B cell (primary cell): ENCODE results near the gene UPF1. TPM values are rescaled to one million over a fixed set of nuclear protein-coding genes. Genes with fewer than 3 reads are reported as not detected.
A peak's percentile ranks its signal among the peaks of the same experiment; 100 is the strongest.

Source experiments
- ATAC-seq: fragments of 200-7000 bp; cut with Tn5 transposase; one replicate; pipeline ENCODE4 v1.10.0; 2021; ENCODE audit warnings: low read depth, mild to moderate bottlenecking, moderate number of reproducible peaks, moderate library complexity
- CTCF ChIA-PET: fragments of 350-600 bp; sonication (Branson Sonifier 250); formaldehyde crosslinking; loops from one replicate; lab custom pipeline; 2021; ENCODE audit warnings: antibody characterized with exemption, inconsistent platforms; lab: Charles Lee
- POLR2A ChIA-PET: fragments of 350-600 bp; sonication (Branson Sonifier 250); formaldehyde crosslinking; loops from one replicate; lab custom pipeline; 2021; ENCODE audit warnings: antibody characterized with exemption; lab: Charles Lee
- DNase-seq: peaks from one replicate; pipeline ENCODE4 v3.0.0; 2013
- H2AFZ ChIP-seq: 2 replicates; pipeline ENCODE4 v1.6.1; 2012; ENCODE audit warnings: mild to moderate bottlenecking, low read depth, low read length; ENCODE audit not compliant: insufficient read depth, poor library complexity, severe bottlenecking
- H3K27ac ChIP-seq, 2 donors: 1 replicate in 1 of 2; 2 replicates in 1 of 2; pipeline ENCODE4 v1.5.1; 2012 to 2013; ENCODE audit warnings: low read length in 2 of 2, mild to moderate bottlenecking in 2 of 2, moderate library complexity in 1 of 2
- H3K27me3 ChIP-seq, 4 experiments: fragments of 200-600 bp in 1 of 4; sonication (generic) in 1 of 4; replicated peaks in 1 of 4; 1 replicate in 2 of 4; 2 replicates in 2 of 4; pipeline versions ENCODE4 v1.6.1 to v1.7.0; 2013 to 2016; ENCODE audit warnings: low read length in 3 of 4, mild to moderate bottlenecking in 2 of 4, mixed read lengths in 1 of 4, moderate library complexity in 1 of 4; ENCODE audit not compliant: insufficient read depth in 4 of 4, control insufficient read depth in 3 of 4; ENCODE audit errors: control extremely low read depth in 1 of 4
- H3K36me3 ChIP-seq, 2 experiments: replicated peaks in 1 of 2; 1 replicate in 1 of 2; 2 replicates in 1 of 2; pipeline versions ENCODE4 v1.6.1 to v1.7.1; 2013; ENCODE audit warnings: low read length in 1 of 2; ENCODE audit not compliant: insufficient read depth in 2 of 2, control insufficient read depth in 1 of 2; ENCODE audit errors: control extremely low read depth in 1 of 2, extremely low read depth in 1 of 2
- H3K4me1 ChIP-seq, 2 donors: fragments of 200-600 bp in 1 of 2; sonication (generic) in 1 of 2; 1 replicate in 1 of 2; 2 replicates in 1 of 2; pipeline versions ENCODE4 v1.5.1 to v1.6.1; 2013 to 2017; ENCODE audit warnings: low read length in 2 of 2; ENCODE audit not compliant: control insufficient read depth in 2 of 2, insufficient read depth in 2 of 2
- H3K4me2 ChIP-seq: replicated peaks from 2 replicates; pipeline ENCODE3; 2012; ENCODE audit warnings: mild to moderate bottlenecking, low read depth, low read length; ENCODE audit not compliant: poor library complexity, severe bottlenecking
- H3K4me3 ChIP-seq, 5 experiments: fragments of 200-600 bp in 1 of 5; sonication (generic) in 1 of 5; 1 replicate in 3 of 5; 2 replicates in 2 of 5; pipeline versions ENCODE4 v1.5.1 to v1.7.0; 2011 to 2016; ENCODE audit warnings: low read length in 4 of 5, mild to moderate bottlenecking in 4 of 5, low read depth in 2 of 5, control low read depth in 1 of 5, moderate library complexity in 1 of 5; ENCODE audit not compliant: insufficient read depth in 1 of 5; ENCODE audit errors: control extremely low read depth in 1 of 5, extremely low read depth in 1 of 5
- H3K79me2 ChIP-seq: fragments of 200-600 bp; sonication (generic); one replicate; pipeline ENCODE4 v1.6.0; 2016; ENCODE audit warnings: low read length; ENCODE audit not compliant: control insufficient read depth, insufficient read depth
- H3K9ac ChIP-seq: fragments of 200-600 bp; sonication (generic); 2 replicates; pipeline ENCODE4 v1.6.1; 2017; ENCODE audit warnings: mild to moderate bottlenecking, low read length, moderate library complexity
- H3K9me3 ChIP-seq, 3 donors: one replicate each; pipeline versions ENCODE4 v1.6.1 to v1.7.1; 2013; ENCODE audit warnings: low read length in 2 of 3; ENCODE audit not compliant: control insufficient read depth in 2 of 3, insufficient read depth in 1 of 3; ENCODE audit errors: control extremely low read depth in 1 of 3
- H4K20me1 ChIP-seq: 2 replicates; pipeline ENCODE4 v1.6.0; 2012; ENCODE audit warnings: mild to moderate bottlenecking, low read length; ENCODE audit not compliant: insufficient read depth, control insufficient read depth, poor library complexity, severe bottlenecking
- H3K27ac Mint-ChIP-seq: one replicate; pipeline ENCODE4 v1.8.0; 2021; ENCODE audit warnings: mixed read lengths
- H3K27me3 Mint-ChIP-seq: one replicate; pipeline ENCODE4 v1.8.0; 2021; ENCODE audit warnings: mixed read lengths
- H3K4me1 Mint-ChIP-seq: one replicate; pipeline ENCODE4 v1.8.0; 2021; ENCODE audit warnings: mixed read lengths
- H3K4me3 Mint-ChIP-seq: one replicate; pipeline ENCODE4 v1.8.0; 2021; ENCODE audit warnings: mixed read lengths
- H3K9me3 Mint-ChIP-seq: one replicate; pipeline ENCODE4 v1.8.0; 2022; ENCODE audit warnings: mixed read lengths; ENCODE audit not compliant: insufficient read depth
- EZH2 ChIP-seq: IDR thresholded peaks from 2 replicates; pipeline ENCODE4 v1.6.1; 2012; ENCODE audit warnings: borderline replicate concordance, low read depth, mild to moderate bottlenecking, moderate library complexity, low read length; ENCODE audit not compliant: insufficient read depth, poor library complexity, severe bottlenecking
- WGBS: methylation state at CpG from one replicate; pipeline ENCODE4 v1.1.5; 2013; ENCODE audit warnings: missing lambda C conversion rate; ENCODE audit not compliant: insufficient coverage; 5-methylcytosine and 5-hydroxymethylcytosine counted together
- intact Hi-C: fragments of 100-400 bp; cut with micrococcal nuclease; formaldehyde crosslinking; loops from one replicate; pipeline ENCODE4 v1.10.0; 2022
- polyA plus RNA-seq: library from polyadenylated mRNA; depleted of rRNA; stranded (reverse); fragments of >200 nt; gene quantifications from 2 replicates; pipeline ENCODE4 v1.2.3, GENCODE V29; 2012
- total RNA-seq, 2 donors: library from RNA; stranded (reverse); fragments of 120-200 nt in 1 of 2; gene quantifications; 1 replicate in 1 of 2; 2 replicates in 1 of 2; pipeline versions ENCODE4 v1.2.3 to v1.2.4, GENCODE V29; 2013 to 2022
- TF ChIP-seq, protein P1 (sequence below): fragments of 200-600 bp; IDR thresholded peaks from one replicate; pipeline ENCODE4 v1.8.0; 2022; ENCODE audit warnings: antibody characterized with exemption, mild to moderate bottlenecking

UPF1 gene
- total and polyA plus RNA-seq, 2 donors (not counting 1 experiment from before 2014, with no cell fraction given): 51.9 to 98.6 TPM

DNA sequence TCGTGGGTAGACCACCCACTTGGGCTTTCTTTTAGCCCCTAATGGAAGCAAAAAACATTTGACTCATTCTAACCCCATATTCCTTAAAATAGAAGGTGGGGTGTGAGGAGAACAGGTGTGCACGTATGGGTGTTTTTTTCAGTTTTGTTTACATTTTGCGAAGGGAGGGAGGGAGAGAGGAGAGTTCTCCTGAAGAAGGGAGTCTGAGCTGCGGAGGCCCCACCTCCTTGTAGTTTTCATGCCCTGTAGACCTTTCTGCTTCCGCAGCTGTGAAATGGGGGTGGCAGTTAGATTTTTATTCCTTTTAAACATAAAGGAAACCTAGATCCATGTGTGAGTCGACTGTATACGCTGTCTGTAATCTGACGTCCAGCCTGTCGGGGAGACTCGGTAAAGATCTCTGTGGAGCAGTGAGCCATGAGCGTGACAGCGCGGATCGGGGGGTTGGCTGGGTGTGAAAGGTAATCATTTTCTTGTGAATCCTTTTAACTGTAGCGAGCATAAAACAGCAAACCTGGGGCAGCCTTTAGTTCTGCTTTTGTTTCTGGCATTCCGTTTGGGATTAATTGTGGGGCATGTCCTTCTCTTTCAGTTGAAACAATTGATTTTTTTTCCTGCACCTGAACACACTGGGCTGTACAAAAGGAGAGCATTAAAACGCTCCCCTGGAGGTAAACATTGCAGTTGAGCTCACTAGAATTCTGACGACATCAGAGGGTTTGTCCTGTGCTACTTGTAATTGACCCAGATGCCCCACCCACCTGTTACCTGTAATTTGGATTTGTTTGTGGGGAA lies 2.3 kb downstream of the UPF1 start:
- DNase-seq: no peak
- Histone ChIP-seq H3K4me2 (peak overlapping the region; percentile 88), H3K9ac (peak overlapping the region; percentile 81), H4K20me1 (peaks cover 68% of the 10 kb centered on the region), H3K36me3 (peaks cover 9 to 31% of the 10 kb centered on the region in 2 experiments), H3K4me3 (peak overlapping the region; percentile 21 to 82 (median 63)), H3K79me2 (peaks cover 72% of the 10 kb centered on the region), H3K27ac (peak overlapping the region in 1 of 2 donors; percentile 49), H3K27me3 (no peaks in the 10 kb centered on the region), H2AFZ (no peak overlapping the region), H3K9me3 (no peaks in the 10 kb centered on the region), H3K4me1 (peaks cover 34 to 48% of the 10 kb centered on the region in 2 donors)
- Mint-ChIP-seq H3K4me1 (peaks cover 55% of the 10 kb centered on the region), H3K4me3 (peak overlapping the region; percentile 91), H3K27ac (peak overlapping the region; percentile 37), H3K9me3 (no peaks in the 10 kb centered on the region), H3K27me3 (no peaks in the 10 kb centered on the region)
- intact Hi-C loops: loop anchor here (1.0 to 5.0 kb wide), 5 partner anchors 13 to 632 kb away; partner anchors contain the start of genes COPE, DDX49 and RAB3A
- TF ChIP-seq, protein P1, sequence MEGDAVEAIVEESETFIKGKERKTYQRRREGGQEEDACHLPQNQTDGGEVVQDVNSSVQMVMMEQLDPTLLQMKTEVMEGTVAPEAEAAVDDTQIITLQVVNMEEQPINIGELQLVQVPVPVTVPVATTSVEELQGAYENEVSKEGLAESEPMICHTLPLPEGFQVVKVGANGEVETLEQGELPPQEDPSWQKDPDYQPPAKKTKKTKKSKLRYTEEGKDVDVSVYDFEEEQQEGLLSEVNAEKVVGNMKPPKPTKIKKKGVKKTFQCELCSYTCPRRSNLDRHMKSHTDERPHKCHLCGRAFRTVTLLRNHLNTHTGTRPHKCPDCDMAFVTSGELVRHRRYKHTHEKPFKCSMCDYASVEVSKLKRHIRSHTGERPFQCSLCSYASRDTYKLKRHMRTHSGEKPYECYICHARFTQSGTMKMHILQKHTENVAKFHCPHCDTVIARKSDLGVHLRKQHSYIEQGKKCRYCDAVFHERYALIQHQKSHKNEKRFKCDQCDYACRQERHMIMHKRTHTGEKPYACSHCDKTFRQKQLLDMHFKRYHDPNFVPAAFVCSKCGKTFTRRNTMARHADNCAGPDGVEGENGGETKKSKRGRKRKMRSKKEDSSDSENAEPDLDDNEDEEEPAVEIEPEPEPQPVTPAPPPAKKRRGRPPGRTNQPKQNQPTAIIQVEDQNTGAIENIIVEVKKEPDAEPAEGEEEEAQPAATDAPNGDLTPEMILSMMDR: no peak
- no peak for TF ChIP-seq EZH2
- ATAC-seq: no peak
- ChIA-PET POLR2A (no interaction called here), CTCF (interaction anchor here (1.0 to 6.1 kb wide), 3 partner anchors 13 to 355 kb away, joined by 3 to 41 read pairs (median 4); no protein-coding TSS in a partner anchor)
- WGBS: 38% methylated on average over 14 of the region's 18 CpGs

DNA sequence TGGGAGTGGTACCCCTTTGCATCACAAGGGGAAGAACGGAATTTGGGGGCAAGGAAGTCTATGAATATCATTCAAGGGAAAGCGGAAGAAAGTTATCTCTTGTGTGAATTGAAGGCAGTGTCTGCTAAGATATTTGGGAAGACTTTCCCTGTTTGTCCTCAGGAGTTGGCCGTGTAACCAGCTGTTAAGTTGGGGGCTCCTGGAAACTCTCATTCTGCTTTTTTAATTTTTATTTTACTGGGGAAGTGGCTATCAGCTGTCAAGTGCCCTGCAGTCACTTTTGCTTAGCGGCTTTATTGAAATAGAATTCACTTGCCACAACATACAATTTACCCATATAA lies 2.9 kb downstream of the UPF1 start:
- Histone ChIP-seq H2AFZ (no peak overlapping the region), H4K20me1 (peaks cover 73% of the 10 kb centered on the region), H3K9me3 (no peaks in the 10 kb centered on the region), H3K4me1 (peaks cover 34 to 53% of the 10 kb centered on the region in 2 donors), H3K9ac (no peak overlapping the region), H3K27ac (no peak overlapping the region), H3K4me3 (no peak overlapping the region), H3K27me3 (no peaks in the 10 kb centered on the region), H3K36me3 (peaks cover 9 to 35% of the 10 kb centered on the region in 2 experiments), H3K79me2 (peaks cover 78% of the 10 kb centered on the region), H3K4me2 (peak overlapping the region; percentile 88)
- POLR2A ChIA-PET: no interaction called here
- no peak for TF ChIP-seq EZH2
- TF ChIP-seq, protein P1: no peak
- Mint-ChIP-seq H3K27me3 (no peaks in the 10 kb centered on the region), H3K4me1 (peaks cover 61% of the 10 kb centered on the region), H3K9me3 (no peaks in the 10 kb centered on the region), H3K4me3 (peak overlapping the region; percentile 91), H3K27ac (peak overlapping the region; percentile 37)
- ATAC-seq (no peak), DNase-seq (no peak)
- 89% methylated on average over 3 of the region's 4 CpGs for WGBS
- intact Hi-C loops: loop anchor here (1.0 to 5.0 kb wide), 5 partner anchors 13 to 632 kb away; partner anchors contain the start of genes COPE, DDX49 and RAB3A
- CTCF ChIA-PET: interaction anchor here (0.6 to 6.1 kb wide), 3 partner anchors 13 to 356 kb away, joined by 3 to 41 read pairs (median 4); no protein-coding TSS in a partner anchor
